Suprapubic skin (tissue), 4 donors: ENCODE results near the gene HIBCH.
"Not testable (repeated sequence)": the region's sequence is repeated elsewhere in the genome, so short reads cannot be mapped to it uniquely, and the experiment has no call there.

ENCODE experiments used
- POLR2A ChIP-seq, 2 donors: fragments of 450-650 bp; IDR thresholded peaks; one replicate each; pipeline ENCODE4 v1.6.1; 2017; ENCODE audit warnings: antibody characterized with exemption in 2 of 2, mild to moderate bottlenecking in 2 of 2, moderate library complexity in 2 of 2
- POLR2AphosphoS5 ChIP-seq, 3 donors: sonication (generic); formaldehyde crosslinking; IDR thresholded peaks; one replicate each; pipeline ENCODE4 v1.6.1; 2017; ENCODE audit warnings: antibody characterized with exemption in 3 of 3
- TF ChIP-seq, protein P1 (sequence below), 2 donors: fragments of 200-600 bp in 1 of 2; fragments of 450-650 bp in 1 of 2; sonication (generic) in 1 of 2; IDR thresholded peaks; one replicate each; pipeline ENCODE4 v1.5.1; 2016 to 2019; ENCODE audit warnings: antibody characterized with exemption in 2 of 2, mild to moderate bottlenecking in 1 of 2, moderate library complexity in 1 of 2

DNA sequence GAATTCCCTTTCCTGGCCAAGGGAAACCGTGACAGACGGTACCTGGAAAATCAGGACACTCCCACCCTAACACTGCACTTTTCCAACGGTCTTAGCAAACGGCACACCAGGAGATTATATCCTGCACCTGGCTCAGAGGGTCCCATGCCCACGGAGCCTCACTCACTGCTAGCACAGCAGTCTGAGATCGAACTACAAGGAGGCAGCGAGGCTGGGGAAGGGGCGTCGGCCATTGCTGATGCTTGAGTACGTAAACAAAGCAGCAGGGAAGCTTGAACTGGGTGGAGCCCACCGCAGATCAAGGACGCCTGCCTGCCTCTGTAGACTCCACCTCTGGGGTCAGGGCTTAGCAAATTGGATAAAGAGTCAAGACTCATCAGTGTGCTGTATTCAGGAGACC is 95.6 kb downstream of the HIBCH start:
- TF ChIP-seq, protein P1, sequence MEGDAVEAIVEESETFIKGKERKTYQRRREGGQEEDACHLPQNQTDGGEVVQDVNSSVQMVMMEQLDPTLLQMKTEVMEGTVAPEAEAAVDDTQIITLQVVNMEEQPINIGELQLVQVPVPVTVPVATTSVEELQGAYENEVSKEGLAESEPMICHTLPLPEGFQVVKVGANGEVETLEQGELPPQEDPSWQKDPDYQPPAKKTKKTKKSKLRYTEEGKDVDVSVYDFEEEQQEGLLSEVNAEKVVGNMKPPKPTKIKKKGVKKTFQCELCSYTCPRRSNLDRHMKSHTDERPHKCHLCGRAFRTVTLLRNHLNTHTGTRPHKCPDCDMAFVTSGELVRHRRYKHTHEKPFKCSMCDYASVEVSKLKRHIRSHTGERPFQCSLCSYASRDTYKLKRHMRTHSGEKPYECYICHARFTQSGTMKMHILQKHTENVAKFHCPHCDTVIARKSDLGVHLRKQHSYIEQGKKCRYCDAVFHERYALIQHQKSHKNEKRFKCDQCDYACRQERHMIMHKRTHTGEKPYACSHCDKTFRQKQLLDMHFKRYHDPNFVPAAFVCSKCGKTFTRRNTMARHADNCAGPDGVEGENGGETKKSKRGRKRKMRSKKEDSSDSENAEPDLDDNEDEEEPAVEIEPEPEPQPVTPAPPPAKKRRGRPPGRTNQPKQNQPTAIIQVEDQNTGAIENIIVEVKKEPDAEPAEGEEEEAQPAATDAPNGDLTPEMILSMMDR (IDR thresholded peaks at IDR 0.05), result not testable (repeated sequence)
- TF ChIP-seq POLR2A, POLR2AphosphoS5 (IDR thresholded peaks at IDR 0.05): not testable (repeated sequence)
